Stimulated activated CD8-positive, alpha-beta memory T cell treated with anti-CD3 and anti-CD28 coated beads, Interleukin-12 subunit alpha, Interleukin-12 subunit beta, amount 100 ng/mL, for 24 hours (primary cell): ENCODE data around the gene ANO7.

ENCODE experiments used
- DNase-seq: peaks from one replicate; pipeline ENCODE4 v3.0.0-alpha.2; 2020; ENCODE audit errors: extremely low read depth

Gene ANO7

GRCh38 chr2:241209271-241209670, 20.8 kb downstream of the ANO7 start:
- no peak for DNase-seq

GRCh38 chr2:241211276-241211675, 22.8 kb downstream of the ANO7 start:
- no peak for DNase-seq

GRCh38 chr2:241213041-241213440, 24.6 kb downstream of the ANO7 start:
- DNase-seq, result no peak

GRCh38 chr2:241213567-241213966, 25.1 kb downstream of the ANO7 start:
- no peak for DNase-seq

- DNase-seq, result no peak
These were observed 25.7 kb downstream of the ANO7 start for GRCh38 chr2:241214209-241214608.

GRCh38 chr2:241214766-241215165, 26.3 kb downstream of the ANO7 start:
- DNase-seq, result no peak

- DNase-seq, result no peak
These were observed 26.9 kb downstream of the ANO7 start for GRCh38 chr2:241215421-241215820.

- no peak for DNase-seq
These were observed 27.8 kb downstream of the ANO7 start for GRCh38 chr2:241216211-241216761.

GRCh38 chr2:241217320-241218031, 29.0 kb downstream of the ANO7 start:
- no peak for DNase-seq

- no peak for DNase-seq
These were observed 29.9 kb downstream of the ANO7 start for GRCh38 chr2:241218131-241219029.

- DNase-seq, result no peak
These were observed 30.5 kb downstream of the ANO7 start for GRCh38 chr2:241219030-241219382.

- DNase-seq, result no peak
These were observed 31.4 kb downstream of the ANO7 start for GRCh38 chr2:241219856-241220356.

- DNase-seq, result no peak
These were observed 34.9 kb downstream of the ANO7 start for GRCh38 chr2:241223211-241224017.

GRCh38 chr2:241224018-241224850, 35.8 kb downstream of the ANO7 start:
- no peak for DNase-seq

- no peak for DNase-seq
These were observed 36.5 kb downstream of the ANO7 start for GRCh38 chr2:241224851-241225438.

GRCh38 chr2:241225545-241225944, 37.1 kb downstream of the ANO7 start:
- DNase-seq, result no peak

- DNase-seq, result no peak
These were observed 37.5 kb downstream of the ANO7 start for GRCh38 chr2:241225983-241226382.

- DNase-seq, result no peak
These were observed 38.5 kb downstream of the ANO7 start for GRCh38 chr2:241226723-241227572.

- no peak for DNase-seq
These were observed 39.1 kb downstream of the ANO7 start for GRCh38 chr2:241227594-241227993.
